GM12873 (cell line): ENCODE data around the gene EP400.

ENCODE experiments used
- TF ChIP-seq, protein P1 (sequence below): IDR thresholded peaks from 2 replicates; pipeline ENCODE4 v1.5.1; 2012; ENCODE audit warnings: low read depth, mild to moderate bottlenecking, moderate library complexity, low read length, control low read depth; ENCODE audit not compliant: insufficient read depth; ENCODE audit errors: missing control alignments

Gene EP400

DNA sequence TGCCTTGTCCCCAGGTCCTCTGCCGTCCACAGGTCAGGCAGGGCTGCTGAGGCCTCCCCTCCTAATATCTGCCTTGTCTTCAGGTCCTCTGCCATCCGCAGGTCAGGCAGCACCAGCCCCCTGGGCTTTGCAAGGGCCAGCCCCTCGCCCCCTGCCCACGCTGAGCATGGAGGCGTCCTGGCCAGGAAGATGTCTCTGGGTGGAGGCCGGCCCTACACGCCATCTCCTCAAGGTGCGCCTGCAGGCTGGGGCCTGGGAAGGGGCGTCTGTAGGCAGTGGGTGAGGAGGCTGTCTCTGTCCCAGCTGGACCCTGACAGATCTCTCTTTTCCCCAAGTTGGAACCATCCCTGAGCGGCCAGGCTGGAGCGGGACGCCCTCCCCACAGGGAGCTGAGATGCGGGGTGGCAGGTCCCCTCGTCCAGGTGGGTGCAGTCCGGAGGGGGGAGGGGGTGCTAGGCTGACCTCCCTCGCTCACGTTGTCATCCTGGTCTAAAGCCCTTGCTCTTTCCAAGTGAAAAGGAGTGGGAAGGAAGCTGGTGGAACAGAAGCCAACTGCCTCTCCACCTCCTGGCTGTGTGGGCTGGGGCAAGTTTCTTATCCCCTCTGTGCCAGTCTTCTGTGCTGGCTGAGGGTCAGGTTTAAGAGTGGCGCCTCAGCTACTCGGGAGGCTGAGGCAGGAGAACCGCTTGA, 34.6 kb upstream of the EP400 start:
- TF ChIP-seq, protein P1, sequence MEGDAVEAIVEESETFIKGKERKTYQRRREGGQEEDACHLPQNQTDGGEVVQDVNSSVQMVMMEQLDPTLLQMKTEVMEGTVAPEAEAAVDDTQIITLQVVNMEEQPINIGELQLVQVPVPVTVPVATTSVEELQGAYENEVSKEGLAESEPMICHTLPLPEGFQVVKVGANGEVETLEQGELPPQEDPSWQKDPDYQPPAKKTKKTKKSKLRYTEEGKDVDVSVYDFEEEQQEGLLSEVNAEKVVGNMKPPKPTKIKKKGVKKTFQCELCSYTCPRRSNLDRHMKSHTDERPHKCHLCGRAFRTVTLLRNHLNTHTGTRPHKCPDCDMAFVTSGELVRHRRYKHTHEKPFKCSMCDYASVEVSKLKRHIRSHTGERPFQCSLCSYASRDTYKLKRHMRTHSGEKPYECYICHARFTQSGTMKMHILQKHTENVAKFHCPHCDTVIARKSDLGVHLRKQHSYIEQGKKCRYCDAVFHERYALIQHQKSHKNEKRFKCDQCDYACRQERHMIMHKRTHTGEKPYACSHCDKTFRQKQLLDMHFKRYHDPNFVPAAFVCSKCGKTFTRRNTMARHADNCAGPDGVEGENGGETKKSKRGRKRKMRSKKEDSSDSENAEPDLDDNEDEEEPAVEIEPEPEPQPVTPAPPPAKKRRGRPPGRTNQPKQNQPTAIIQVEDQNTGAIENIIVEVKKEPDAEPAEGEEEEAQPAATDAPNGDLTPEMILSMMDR, result no peak

DNA sequence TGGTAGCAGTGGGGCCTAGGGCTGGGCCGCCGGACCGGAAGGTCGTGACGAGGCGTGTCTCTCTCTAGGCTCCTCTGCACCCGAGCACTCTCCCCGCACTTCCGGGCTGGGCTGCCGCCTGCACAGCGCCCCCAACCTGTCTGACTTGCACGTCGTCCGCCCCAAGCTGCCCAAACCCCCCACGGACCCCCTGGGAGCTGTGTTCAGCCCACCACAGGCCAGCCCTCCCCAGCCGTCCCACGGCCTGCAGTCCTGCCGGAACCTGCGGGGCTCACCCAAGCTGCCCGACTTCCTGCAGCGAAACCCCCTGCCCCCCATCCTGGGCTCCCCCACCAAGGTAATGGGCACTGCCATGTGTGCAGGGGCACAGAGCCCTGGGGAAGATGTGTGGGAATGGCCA, 33.9 kb upstream of the EP400 start:
- TF ChIP-seq, protein P1, result no peak

DNA sequence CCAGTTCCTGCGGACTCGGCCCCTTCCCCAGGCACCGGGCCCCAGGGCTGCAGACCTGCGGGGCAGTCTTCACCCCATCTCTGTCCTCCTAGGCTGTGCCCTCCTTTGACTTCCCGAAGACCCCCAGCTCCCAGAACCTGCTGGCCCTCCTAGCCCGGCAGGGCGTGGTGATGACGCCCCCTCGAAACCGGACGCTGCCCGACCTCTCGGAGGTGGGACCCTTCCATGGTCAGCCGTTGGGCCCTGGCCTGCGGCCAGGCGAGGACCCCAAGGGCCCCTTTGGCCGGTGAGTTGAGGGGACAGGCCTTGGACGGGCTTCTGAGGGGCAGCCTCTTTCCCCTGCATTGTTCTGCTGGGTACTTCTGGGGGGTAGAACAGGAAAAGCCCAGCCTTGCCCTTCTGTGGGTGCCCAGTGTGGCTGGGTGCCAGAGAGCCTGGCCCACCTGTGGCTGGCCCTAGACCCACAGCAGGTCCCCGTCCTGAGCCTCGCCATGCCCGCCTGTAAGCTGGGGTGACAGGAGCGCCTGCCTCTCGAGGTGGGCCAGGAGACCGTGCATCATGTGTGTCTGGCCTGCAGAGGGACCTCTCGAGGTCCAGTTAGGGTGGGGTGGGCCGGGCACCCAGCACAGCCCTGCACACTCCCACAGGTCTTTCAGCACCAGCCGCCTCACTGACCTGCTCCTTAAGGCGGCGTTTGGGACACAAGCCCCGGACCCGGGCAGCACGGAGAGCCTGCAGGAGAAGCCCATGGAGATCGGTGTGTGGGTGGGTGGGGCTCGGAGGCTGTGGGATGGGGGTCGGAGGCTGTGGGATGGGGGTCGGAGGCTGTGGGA, 33.2 kb upstream of the EP400 start:
- TF ChIP-seq, protein P1, result peak; percentile 10

DNA sequence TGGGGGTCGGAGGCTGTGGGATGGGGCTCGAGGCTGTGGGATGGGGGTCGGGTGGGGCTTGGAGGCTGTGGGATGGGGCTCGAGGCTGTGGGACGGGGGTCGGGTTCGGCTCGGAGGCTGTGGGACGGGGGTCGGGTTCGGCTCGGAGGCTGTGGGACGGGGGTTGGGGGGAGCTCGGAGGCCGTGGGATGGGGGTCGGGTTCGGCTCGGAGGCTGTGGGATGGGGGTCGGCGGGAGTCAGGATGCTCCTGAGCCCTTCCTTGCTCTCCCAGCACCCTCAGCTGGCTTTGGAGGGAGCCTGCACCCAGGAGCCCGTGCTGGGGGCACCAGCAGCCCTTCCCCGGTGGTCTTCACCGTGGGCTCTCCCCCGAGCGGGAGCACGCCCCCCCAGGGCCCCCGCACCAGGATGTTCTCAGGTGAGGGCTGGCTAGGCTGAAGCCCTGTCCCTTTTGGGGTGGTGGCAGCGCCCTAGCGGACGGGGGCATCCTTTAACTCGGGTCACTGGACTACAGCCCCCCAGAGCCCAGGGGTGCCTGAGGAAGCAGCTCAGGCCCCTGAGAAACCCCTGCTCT, 32.5 kb upstream of the EP400 start:
- TF ChIP-seq, protein P1, result no peak

DNA sequence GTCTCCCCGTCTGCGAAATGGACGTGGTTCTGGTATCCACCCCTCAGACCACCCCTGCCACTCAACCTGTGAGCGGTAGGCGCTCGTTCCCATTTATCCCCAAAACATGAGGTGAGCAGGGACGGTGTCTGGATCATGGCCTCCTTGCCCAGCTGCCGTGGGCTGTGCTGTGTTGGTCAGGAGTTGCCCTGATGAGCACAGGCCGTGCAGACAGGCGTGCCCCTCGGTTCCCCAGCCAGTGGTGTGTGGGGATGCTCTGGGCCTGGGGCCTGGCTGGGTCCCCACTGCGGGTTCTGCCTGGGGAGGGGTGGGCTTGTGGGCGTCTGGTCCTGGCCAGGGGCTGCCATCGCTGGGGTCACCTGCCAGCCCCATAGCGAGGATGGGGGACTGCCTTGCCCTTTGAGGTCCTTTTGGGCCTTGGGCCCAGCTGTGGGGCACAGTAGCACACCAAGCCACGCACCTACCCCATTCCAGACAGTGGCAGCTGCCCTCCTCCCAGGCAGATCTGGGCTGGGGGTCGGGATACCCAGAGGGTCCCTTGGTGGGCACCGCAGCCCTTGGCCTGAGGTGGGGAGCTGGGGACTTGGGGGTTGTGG, 31.9 kb upstream of the EP400 start:
- TF ChIP-seq, protein P1, result no peak

DNA sequence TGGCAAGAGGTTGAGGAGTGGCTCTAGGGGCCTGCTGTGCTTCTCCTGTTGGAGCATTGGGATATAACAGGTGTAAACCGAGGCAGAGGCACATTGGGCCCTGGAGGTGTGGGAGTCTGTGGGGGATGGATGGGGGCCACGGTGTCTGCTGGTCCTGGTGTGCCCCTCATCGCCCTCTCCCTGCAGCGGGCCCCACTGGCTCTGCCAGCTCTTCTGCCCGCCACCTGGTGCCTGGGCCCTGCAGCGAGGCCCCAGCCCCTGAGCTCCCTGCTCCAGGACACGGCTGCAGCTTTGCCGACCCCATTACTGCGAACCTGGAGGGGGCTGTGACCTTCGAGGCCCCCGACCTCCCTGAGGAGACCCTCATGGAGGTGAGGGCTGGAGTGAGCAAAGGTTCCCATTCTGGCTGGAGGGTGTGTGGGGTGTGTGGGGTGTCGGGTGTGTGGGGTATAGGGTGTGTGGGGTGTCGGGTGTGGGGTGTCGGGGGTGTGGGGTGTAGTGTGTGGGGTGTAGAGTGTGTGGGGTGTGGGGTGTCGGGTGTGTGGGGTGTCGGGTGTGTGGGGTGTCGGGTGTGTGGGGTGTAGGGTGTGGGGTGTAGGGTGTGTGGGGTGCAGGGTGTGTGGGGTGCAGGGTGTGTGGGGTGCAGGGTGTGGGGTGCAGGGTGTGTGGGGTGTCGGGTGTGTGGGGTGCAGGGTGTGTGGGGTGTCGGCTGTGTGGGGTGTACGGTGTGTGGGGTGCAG, 31.3 kb upstream of the EP400 start:
- TF ChIP-seq, protein P1, result no peak
